Measurements from ENCODE around the gene ADRM1.

The ADRM1 gene

GRCh38 chr20:62347445-62347844 lies 44.6 kb downstream of the ADRM1 start:
- H3K27ac ChIP-seq = no peak overlapping the region
- TF ChIP-seq ZFX (IDR thresholded peaks at IDR 0.05) = no peak

- TF ChIP-seq ZFX (IDR thresholded peaks at IDR 0.05) (no peak), CTCF (conservative IDR thresholded peaks at IDR 0.05) (no peak)
- no peak overlapping the region for H3K27ac ChIP-seq
Observed at GRCh38 chr20:62348604-62349003, 45.8 kb downstream of the ADRM1 start.

GRCh38 chr20:62349556-62350097 lies 46.8 kb downstream of the ADRM1 start:
- TF ChIP-seq ZFX (IDR thresholded peaks at IDR 0.05) (no peak), CTCF (conservative IDR thresholded peaks at IDR 0.05) (no peak)
- H3K27ac ChIP-seq = no peak overlapping the region

- H3K27ac ChIP-seq = peak overlapping the region; percentile 1; the same call in 1 of the 2 replicates
- no peak for TF ChIP-seq ZFX (IDR thresholded peaks at IDR 0.05)
- TF ChIP-seq CTCF (conservative IDR thresholded peaks at IDR 0.05) = no peak
Observed at GRCh38 chr20:62350098-62350628, 47.4 kb downstream of the ADRM1 start.

- TF ChIP-seq ZFX (IDR thresholded peaks at IDR 0.05) = no peak
- no peak for TF ChIP-seq CTCF (conservative IDR thresholded peaks at IDR 0.05)
- peak overlapping the region; percentile 1; the same call in 1 of the 2 replicates for H3K27ac ChIP-seq
Observed at GRCh38 chr20:62350629-62351422, 48.0 kb downstream of the ADRM1 start.

GRCh38 chr20:62351469-62352401 lies 48.9 kb downstream of the ADRM1 start:
- peak overlapping the region; percentile 98 for H3K27ac ChIP-seq
- no peak for TF ChIP-seq CTCF (conservative IDR thresholded peaks at IDR 0.05)
- TF ChIP-seq ZFX (IDR thresholded peaks at IDR 0.05) = no peak

- peak overlapping the region; percentile 98 for H3K27ac ChIP-seq
- TF ChIP-seq CTCF (conservative IDR thresholded peaks at IDR 0.05) (no peak; the same call in 1 of the 2 replicates), ZFX (IDR thresholded peaks at IDR 0.05) (no peak)
Observed at GRCh38 chr20:62352402-62353288, 49.8 kb downstream of the ADRM1 start.
